GM12801 (cell line): ENCODE data around the gene PPP1R14B.

Experiments
- TF ChIP-seq, protein P1 (sequence below): IDR thresholded peaks from one replicate; pipeline ENCODE4 v1.5.1; 2011; ENCODE audit warnings: control low read depth; ENCODE audit not compliant: insufficient read length; ENCODE audit errors: extremely low read depth

The PPP1R14B gene, protein sequence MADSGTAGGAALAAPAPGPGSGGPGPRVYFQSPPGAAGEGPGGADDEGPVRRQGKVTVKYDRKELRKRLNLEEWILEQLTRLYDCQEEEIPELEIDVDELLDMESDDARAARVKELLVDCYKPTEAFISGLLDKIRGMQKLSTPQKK

DNA sequence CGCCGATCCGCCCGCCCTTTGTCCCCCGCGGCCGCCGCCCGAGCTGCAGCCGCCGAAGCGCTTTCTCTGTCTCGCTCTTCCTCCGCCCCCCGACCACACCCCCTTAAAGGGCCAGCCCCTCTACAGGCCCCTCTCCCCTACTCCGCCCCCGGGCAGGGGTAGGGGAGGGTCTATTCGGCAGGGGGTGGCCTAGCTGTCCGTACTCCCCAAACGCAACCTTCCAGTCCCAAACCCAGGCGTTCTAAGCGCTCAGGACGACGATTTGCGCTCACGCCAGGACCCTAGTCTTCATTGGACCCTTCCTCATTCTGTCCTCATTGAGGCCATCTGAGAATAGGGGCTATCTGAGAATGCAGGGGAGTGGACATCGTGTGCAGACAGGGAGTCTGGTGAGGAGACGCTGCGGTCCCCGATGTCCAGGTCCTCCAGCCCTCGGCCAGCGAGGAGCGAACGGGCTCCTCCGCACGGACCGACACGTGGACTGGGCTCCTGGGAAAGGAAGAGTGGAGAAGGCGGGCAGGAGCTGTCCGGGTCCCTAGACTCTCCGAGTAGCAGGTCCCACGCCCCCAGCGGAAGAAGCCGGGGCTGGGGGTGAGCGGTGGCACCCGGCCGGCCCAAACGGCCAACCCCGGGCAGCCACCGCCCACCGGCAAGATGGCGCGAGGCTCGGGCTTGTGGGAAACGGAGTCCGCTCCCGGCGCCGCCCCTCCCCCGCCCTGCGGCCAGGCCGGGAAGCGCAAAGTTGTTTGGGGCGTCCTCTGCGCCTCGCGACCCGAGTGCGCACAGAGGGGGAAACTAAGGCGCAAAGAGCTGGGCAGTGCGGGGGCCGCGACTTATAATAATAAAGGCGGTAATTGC lies at the start of gene PPP1R14B:
Gene PPP1R14B (minus strand): TSS at position 73 of the 858 bp plus-strand sequence. CDS start 270 bp downstream, outside the sequence.
- TF ChIP-seq, protein P1, sequence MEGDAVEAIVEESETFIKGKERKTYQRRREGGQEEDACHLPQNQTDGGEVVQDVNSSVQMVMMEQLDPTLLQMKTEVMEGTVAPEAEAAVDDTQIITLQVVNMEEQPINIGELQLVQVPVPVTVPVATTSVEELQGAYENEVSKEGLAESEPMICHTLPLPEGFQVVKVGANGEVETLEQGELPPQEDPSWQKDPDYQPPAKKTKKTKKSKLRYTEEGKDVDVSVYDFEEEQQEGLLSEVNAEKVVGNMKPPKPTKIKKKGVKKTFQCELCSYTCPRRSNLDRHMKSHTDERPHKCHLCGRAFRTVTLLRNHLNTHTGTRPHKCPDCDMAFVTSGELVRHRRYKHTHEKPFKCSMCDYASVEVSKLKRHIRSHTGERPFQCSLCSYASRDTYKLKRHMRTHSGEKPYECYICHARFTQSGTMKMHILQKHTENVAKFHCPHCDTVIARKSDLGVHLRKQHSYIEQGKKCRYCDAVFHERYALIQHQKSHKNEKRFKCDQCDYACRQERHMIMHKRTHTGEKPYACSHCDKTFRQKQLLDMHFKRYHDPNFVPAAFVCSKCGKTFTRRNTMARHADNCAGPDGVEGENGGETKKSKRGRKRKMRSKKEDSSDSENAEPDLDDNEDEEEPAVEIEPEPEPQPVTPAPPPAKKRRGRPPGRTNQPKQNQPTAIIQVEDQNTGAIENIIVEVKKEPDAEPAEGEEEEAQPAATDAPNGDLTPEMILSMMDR = no peak

DNA sequence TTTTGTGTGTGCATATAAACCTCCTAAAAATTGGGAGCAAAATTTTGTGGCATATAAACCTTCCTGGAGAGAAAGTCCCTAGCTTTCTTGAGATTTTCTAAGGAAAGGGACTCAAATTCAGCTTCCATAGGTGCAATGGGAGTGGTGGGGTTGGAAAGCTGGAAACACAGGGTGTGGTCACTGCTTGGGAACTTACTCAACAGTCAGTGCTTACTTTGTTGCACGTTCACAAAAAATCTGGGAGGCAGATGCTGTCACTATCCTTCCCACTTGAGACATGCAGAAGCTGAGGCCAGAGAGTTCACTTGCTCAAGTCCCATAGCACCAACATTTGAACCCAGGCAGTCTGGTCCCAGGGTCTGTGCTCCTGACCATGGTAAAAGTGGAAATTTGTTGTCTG lies 49.5 kb upstream of the PPP1R14B start:
- TF ChIP-seq, protein P1 = no peak

DNA sequence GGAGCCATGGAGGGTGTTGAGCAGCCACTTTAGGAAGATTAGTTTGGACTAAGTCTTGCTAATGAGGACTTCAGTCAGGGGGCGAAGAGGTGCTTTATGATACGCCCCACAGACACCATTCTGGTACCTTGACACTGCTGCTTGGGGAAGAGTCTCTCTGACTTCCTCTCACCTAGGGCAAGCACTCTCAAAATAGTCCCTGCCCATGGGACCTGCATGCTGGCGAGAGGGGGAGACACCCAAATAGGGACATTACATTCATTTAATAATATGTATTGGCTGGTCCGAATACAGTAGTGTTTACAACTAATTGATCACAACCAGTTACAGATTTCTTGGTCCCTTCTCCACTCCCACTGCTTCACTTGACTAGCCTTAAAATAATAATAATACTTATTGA lies 49.0 kb upstream of the PPP1R14B start:
- TF ChIP-seq, protein P1 = no peak

DNA sequence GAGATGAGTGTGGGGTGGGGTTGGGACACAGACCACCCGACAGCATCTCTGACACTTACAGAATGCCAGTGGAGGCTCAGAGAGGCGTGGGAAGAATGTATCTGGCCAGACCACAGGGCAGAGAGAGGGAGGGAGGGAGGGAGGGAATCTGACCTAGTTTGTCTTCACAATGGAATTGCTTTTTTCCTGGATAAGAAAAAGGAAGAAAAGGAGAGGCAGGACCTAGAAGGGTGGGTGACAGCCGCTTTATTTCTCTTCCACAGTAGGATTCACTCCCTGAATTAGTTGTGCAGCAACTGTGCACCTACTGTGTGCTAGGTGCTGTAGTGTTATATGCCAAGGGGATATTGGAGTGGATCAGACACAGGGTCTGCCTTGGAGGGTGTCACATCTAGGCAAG lies 48.0 kb upstream of the PPP1R14B start:
- TF ChIP-seq, protein P1 = no peak

DNA sequence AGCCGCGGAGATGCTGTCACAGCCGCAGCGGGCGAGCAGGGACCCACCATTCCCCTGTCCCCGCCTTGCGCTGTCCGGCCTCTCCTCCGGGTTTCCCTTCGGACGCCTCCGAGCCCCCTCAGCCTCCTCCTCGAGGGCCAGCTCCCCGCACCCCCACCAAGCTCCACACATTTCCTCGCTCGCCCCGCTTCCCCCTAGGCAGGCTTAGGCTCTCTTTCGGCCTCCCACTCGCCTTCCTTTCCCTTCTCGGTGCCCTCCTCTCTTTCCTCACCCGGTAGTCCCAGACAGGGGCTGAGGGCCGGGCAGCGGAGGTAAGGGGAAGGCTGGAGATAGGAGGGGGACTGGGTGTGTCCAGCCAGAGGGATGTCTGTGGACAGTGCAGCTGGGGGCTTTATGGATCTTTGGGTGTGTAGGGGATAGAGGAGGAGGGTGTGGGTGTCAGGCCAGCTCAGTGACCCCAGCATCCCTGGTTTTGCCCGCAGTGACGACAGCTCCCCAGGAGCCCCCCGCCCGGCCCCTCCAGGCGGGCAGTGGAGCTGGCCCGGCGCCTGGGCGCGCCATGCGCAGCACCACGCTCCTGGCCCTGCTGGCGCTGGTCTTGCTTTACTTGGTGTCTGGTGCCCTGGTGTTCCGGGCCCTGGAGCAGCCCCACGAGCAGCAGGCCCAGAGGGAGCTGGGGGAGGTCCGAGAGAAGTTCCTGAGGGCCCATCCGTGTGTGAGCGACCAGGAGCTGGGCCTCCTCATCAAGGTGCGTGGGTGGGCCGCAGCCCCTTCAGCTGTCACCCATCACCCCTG lies 45.9 kb upstream of the PPP1R14B start:
- TF ChIP-seq, protein P1 = no peak

DNA sequence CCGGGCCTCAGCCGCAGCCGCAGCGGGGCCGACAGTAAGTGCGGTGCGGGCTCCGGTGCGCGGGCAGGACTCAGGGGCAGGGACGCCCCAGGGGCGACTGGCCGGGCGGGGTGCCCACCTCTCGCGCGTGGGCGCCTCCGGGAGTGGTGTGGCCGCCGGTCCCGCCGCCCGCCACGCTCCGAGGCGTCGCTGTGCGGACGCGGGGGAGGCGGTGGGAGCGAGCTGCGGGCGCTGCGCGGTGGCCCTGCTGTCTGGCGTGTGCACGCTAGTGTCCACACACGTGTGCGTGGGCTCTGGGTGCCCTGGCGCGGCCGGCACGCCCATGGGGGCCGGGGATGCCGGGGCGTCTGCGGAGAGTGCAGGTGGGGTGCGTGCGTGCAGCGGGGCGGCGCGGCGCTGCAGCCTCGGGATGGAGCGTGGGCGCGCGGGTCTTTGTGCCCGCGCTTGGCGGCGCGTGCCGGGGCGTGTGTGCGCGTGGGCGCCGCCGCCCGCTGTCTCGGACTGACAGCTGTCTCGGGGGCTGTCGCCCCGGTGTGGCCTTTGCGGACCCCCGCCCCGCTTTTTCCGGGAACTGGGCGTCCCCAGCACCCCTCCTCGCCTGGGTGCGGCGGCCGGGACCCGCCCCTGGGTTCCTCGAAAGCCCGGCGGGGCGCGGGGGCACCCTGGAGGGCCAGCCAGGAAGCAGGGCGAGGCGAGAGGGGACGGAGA lies 45.2 kb upstream of the PPP1R14B start:
- TF ChIP-seq, protein P1 = no peak
